Body of pancreas (tissue), 4 donors: ENCODE results near the gene PSD. TPM values are rescaled to one million over a fixed set of nuclear protein-coding genes. Genes with fewer than 3 reads are reported as not detected.

ENCODE experiments used
- ATAC-seq: fragments of 150-250 bp; one replicate; pipeline ENCODE4 v1.9.1; 2016
- DNase-seq, 4 donors: peaks; one replicate each; pipeline ENCODE4 v3.0.0-alpha.2; 2019
- H3K27ac ChIP-seq, 4 donors: fragments of 200-600 bp; sonication (generic); 1 replicate in 3 of 4; 2 replicates in 1 of 4; pipeline versions ENCODE4 v1.5.1 to v1.6.1; 2016 to 2019; ENCODE audit warnings: mild to moderate bottlenecking in 1 of 4, mixed read lengths in 1 of 4, moderate library complexity in 1 of 4
- H3K27me3 ChIP-seq, 2 donors: fragments of 200-600 bp; sonication (generic); one replicate each; pipeline ENCODE4 v1.6.0; 2016; ENCODE audit warnings: mild to moderate bottlenecking in 1 of 2
- H3K36me3 ChIP-seq, 2 donors: fragments of 200-600 bp; sonication (generic); replicated peaks in 1 of 2; 2 replicates each; pipeline ENCODE4 v1.5.1; 2016; ENCODE audit warnings: low read depth in 2 of 2; ENCODE audit not compliant: insufficient read depth in 1 of 2
- H3K4me1 ChIP-seq: fragments of 200-600 bp; sonication (generic); one replicate; pipeline ENCODE4 v1.6.0; 2016
- H3K4me3 ChIP-seq, 2 donors: fragments of 200-600 bp; sonication (generic); 1 replicate in 1 of 2; 2 replicates in 1 of 2; pipeline ENCODE4 v1.5.1; 2016 to 2019
- H3K9me3 ChIP-seq, 3 donors: fragments of 200-600 bp; sonication (generic); 1 replicate in 2 of 3; 2 replicates in 1 of 3; pipeline ENCODE4 v1.5.1; 2016
- POLR2A ChIP-seq, 3 donors: fragments of 450-650 bp; IDR thresholded peaks; one replicate each; pipeline ENCODE4 v1.6.1; 2016; ENCODE audit warnings: antibody characterized with exemption in 3 of 3, mild to moderate bottlenecking in 2 of 3
- WGBS, 2 donors: methylation state at CpG; one replicate each; pipeline ENCODE4 v1.1.5; 2017; 5-methylcytosine and 5-hydroxymethylcytosine counted together
- intact Hi-C: fragments of 100-400 bp; cut with DNase I; formaldehyde crosslinking; loops from one replicate; pipeline ENCODE4 v1.15.1; 2023
- total RNA-seq, 2 donors: library from RNA; depleted of rRNA; stranded (reverse); fragments of >200 nt; gene quantifications; one replicate each; pipeline ENCODE4 v1.1.0, GENCODE V29; 2016
- TF ChIP-seq, protein P1 (sequence below), 7 experiments: fragments of 450-650 bp in 4 of 7; fragments of 200-600 bp in 3 of 7; sonication (generic) in 3 of 7; IDR thresholded peaks; one replicate each; pipeline ENCODE4 v1.5.1; 2016 to 2019; ENCODE audit warnings: antibody characterized with exemption in 7 of 7

The PSD gene
- total RNA-seq, 2 donors from 2014 or later, result 2.6 to 5.3 TPM

- H3K9me3 ChIP-seq, result no peaks in the 10 kb centered on the region
- H3K27ac ChIP-seq, result peak overlapping the region in 1 of 4 donors; percentile 45
- peaks cover 15% of the 10 kb centered on the region for H3K4me1 ChIP-seq
- no peaks in the 10 kb centered on the region for H3K27me3 ChIP-seq
- ATAC-seq (no peak), DNase-seq (no peak)
- intact Hi-C loops, result no loop called here
- no peaks in the 10 kb centered on the region for H3K36me3 ChIP-seq
- 43 to 55% methylated on average over 5 of the region's 5 CpGs for WGBS, 2 donors
- TF ChIP-seq, protein P1, sequence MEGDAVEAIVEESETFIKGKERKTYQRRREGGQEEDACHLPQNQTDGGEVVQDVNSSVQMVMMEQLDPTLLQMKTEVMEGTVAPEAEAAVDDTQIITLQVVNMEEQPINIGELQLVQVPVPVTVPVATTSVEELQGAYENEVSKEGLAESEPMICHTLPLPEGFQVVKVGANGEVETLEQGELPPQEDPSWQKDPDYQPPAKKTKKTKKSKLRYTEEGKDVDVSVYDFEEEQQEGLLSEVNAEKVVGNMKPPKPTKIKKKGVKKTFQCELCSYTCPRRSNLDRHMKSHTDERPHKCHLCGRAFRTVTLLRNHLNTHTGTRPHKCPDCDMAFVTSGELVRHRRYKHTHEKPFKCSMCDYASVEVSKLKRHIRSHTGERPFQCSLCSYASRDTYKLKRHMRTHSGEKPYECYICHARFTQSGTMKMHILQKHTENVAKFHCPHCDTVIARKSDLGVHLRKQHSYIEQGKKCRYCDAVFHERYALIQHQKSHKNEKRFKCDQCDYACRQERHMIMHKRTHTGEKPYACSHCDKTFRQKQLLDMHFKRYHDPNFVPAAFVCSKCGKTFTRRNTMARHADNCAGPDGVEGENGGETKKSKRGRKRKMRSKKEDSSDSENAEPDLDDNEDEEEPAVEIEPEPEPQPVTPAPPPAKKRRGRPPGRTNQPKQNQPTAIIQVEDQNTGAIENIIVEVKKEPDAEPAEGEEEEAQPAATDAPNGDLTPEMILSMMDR (IDR thresholded peaks at IDR 0.05), result no peak
- TF ChIP-seq POLR2A (IDR thresholded peaks at IDR 0.05), result no peak
- no peak overlapping the region for H3K4me3 ChIP-seq
Measured at GRCh38 chr10:102435133-102435497, 16.5 kb upstream of the PSD start.

DNA sequence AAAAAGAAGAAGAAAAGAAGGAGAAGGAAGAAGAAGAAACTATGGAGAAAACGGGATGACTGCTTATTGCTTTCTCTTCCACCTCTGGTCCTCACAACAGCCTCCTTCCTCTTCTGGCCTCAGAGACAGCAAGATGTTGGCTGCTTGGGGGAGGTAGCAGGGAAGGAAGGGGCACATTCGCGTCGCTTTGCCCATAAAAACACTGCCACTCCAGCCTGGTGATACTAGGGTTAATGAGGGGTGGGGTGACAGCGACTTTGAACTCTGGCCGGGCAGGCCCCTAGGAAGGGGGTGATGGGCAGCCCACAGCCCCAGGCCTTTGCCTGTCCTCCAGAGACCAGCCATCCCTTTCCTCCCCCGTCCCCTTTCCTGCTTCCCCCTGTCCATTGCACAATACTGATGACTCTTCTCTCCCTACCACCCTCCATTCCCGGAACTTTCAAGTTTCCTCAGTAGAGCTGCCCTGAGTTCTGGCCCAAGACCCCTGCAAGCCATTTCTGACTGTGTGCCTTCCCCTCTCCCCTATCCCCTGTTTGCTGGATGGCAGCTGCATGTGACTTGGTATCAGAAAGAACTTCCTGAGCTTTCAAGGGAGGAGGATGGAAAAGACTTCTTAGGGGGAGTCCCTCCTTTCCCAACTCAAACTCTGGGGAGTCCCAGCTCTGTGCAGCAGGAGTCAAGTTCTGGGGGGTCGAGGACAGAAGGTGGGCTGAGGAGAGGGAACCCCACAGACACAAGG lies 16.0 kb upstream of the PSD start:
- Histone ChIP-seq H3K27ac (peak overlapping the region in 1 of 4 donors; percentile 34), H3K4me1 (peaks cover 15% of the 10 kb centered on the region)

DNA sequence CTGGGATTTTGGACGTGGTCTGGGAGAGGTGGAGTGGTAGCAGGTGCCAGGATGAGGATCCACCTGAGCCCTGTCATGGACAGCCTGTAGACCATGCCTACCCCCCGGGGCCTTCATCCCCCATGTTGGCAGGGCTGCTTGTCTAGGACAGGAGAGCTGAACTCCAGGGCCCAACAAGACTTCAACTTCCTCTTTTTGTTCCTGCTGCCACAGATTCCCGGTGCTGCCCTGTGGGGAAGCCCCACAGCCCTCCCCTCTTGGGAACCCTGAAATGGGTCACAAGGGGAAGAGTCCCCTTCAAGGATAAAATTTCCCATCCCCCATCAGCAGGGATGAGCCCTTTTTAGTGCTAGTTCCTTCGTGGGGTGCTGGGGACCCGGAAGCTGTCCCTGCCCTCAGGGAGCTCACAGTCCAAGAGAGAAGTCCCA lies 15.0 kb upstream of the PSD start:
- no peaks in the 10 kb centered on the region for H3K36me3 ChIP-seq
- H3K27ac ChIP-seq, result no peak overlapping the region
- no peaks in the 10 kb centered on the region for H3K27me3 ChIP-seq
- H3K4me1 ChIP-seq, result peaks cover 15% of the 10 kb centered on the region
- 37 to 71% methylated on average over 5 of the region's 5 CpGs for WGBS, 2 donors
- TF ChIP-seq, protein P1 (IDR thresholded peaks at IDR 0.05), result no peak
- no peak for TF ChIP-seq POLR2A (IDR thresholded peaks at IDR 0.05)
- DNase-seq (peak in 1 of 4 donors; percentile 42), ATAC-seq (no peak)
- intact Hi-C loops, result no loop called here
- no peak overlapping the region for H3K4me3 ChIP-seq
- no peaks in the 10 kb centered on the region for H3K9me3 ChIP-seq

More for the DNA sequence above, 16.0 kb upstream of the PSD start:
- ATAC-seq (no peak), DNase-seq (no peak)
- H3K9me3 ChIP-seq, result no peaks in the 10 kb centered on the region
- WGBS, 2 donors, result 19 to 42% methylated on average over 9 of the region's 9 CpGs
- TF ChIP-seq, protein P1 (IDR thresholded peaks at IDR 0.05), result no peak
- TF ChIP-seq POLR2A (IDR thresholded peaks at IDR 0.05), result no peak
- H3K36me3 ChIP-seq, result no peaks in the 10 kb centered on the region
- no peak overlapping the region for H3K4me3 ChIP-seq
- no peaks in the 10 kb centered on the region for H3K27me3 ChIP-seq
- intact Hi-C loops, result no loop called here

- peak within 1 kb of the TSS; percentile 60 to 76 (median 70) for H3K27ac ChIP-seq
- no peaks in the 10 kb centered on the region for H3K27me3 ChIP-seq
- intact Hi-C loops, result no loop called here
- ATAC-seq (peak; percentile 98), DNase-seq (peak; percentile 96 to 97 (median 96))
- H3K9me3 ChIP-seq, result no peaks in the 10 kb centered on the region
- peaks cover 15% of the 10 kb centered on the region for H3K4me1 ChIP-seq
- WGBS, 2 donors, result 0 to 2% methylated on average over 19 to 41 of the region's 52 CpGs
- no peaks in the 10 kb centered on the region for H3K36me3 ChIP-seq
- TF ChIP-seq, protein P1 (IDR thresholded peaks at IDR 0.05), result peak in 1 of 7 experiments; percentile 26
- TF ChIP-seq POLR2A (IDR thresholded peaks at IDR 0.05), result peak in 2 of 3 donors; percentile 61 to 67
- H3K4me3 ChIP-seq, result peak within 1 kb of the TSS; percentile 42 to 79
Measured at GRCh38 chr10:102432162-102432950, 13.8 kb upstream of the PSD start, which contains the start of gene CUEDC2. Gene CUEDC2, minus strand, starts transcription at chr10:102432574. Its CDS starts 7,386 bp downstream, at chr10:102425188.
